IgD-negative memory B cell (primary cell): Measurements from ENCODE around the gene CLN6. TPM values are rescaled to one million over a fixed set of nuclear protein-coding genes. Genes with fewer than 3 reads are reported as not detected.

Experiments used
- H3K27ac Mint-ChIP-seq, 3 donors: one replicate each; pipeline ENCODE4 v1.8.0; 2020 to 2022; ENCODE audit warnings: mild to moderate bottlenecking in 3 of 3, mixed read lengths in 3 of 3, moderate library complexity in 1 of 3
- H3K27me3 Mint-ChIP-seq: one replicate; pipeline ENCODE4 v1.8.0; 2021; ENCODE audit warnings: mixed read lengths
- H3K36me3 Mint-ChIP-seq: one replicate; pipeline ENCODE4 v1.8.0; 2020; ENCODE audit warnings: mild to moderate bottlenecking, mixed read lengths
- H3K4me1 Mint-ChIP-seq, 3 donors: one replicate each; pipeline ENCODE4 v1.8.0; 2020 to 2022; ENCODE audit warnings: mixed read lengths in 3 of 3, mild to moderate bottlenecking in 1 of 3
- H3K4me3 Mint-ChIP-seq, 4 donors: one replicate each; pipeline ENCODE4 v1.8.0; 2020 to 2022; ENCODE audit warnings: mild to moderate bottlenecking in 4 of 4, mixed read lengths in 4 of 4, moderate library complexity in 3 of 4
- H3K9me3 Mint-ChIP-seq, 3 donors: one replicate each; pipeline ENCODE4 v1.8.0; 2020 to 2021; ENCODE audit warnings: mixed read lengths in 3 of 3, mild to moderate bottlenecking in 1 of 3
- polyA plus RNA-seq: library from polyadenylated mRNA; unstranded; fragments of 300-500 nt; fragmentation: Illumina TruSeq; gene quantifications from one replicate; pipeline ENCODE4 v1.2.3, GENCODE V29; 2021

CLN6 gene
- polyA plus RNA-seq, 1 donor from 2014 or later = 3.8 TPM

DNA sequence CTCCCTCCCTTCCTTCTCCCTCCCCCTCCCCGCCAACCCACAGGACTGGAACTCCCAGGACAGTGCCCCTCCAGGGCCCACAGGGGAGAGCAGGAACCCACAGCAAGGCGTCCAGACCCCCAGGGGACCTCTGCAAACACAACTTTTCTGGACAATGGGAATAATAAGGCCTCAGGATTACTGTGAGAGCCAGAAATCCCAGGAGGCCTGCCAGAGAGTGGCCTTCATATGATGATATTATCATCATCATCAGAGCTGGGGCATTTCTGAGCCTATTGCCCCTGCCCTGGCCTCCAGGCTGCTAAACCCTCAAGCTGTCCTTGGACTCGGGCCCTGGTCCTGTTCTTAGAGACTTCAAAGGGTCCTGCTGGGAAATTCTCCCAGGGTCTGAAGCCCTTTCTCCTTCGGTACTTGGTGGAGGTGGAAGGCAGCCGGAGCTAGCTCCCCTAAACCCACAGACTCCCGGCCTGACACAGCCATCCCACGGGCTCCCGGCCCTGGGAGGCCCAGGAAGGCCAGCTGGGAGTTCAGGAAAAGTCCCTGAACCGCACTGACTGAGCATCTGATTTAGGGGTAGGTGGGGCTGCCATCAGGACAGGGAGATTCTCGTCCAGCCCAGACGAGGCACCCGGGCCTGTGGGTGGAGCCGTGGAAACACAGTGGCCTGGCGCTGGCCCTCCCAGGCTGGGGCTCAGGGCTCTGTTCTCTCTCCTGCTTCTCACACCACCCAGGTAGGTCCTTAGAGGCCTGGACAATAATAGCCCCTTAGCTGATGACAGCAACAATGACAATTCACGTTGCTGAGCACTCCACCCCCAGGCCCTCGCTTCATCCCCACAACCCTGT lies 29.3 kb downstream of the CLN6 start:
- H3K4me3 Mint-ChIP-seq = no peak overlapping the region
- H3K27me3 Mint-ChIP-seq = no peaks in the 10 kb centered on the region
- peaks cover 0 to 3% (median 0%) of the 10 kb centered on the region in 3 donors for H3K4me1 Mint-ChIP-seq
- no peaks in the 10 kb centered on the region for H3K9me3 Mint-ChIP-seq
- H3K27ac Mint-ChIP-seq = peak overlapping the region in 2 of 3 donors; percentile 80 to 89
- no peaks in the 10 kb centered on the region for H3K36me3 Mint-ChIP-seq

GRCh38 chr15:68199340-68199739 lies 30.2 kb downstream of the CLN6 start:
- H3K4me3 Mint-ChIP-seq = no peak overlapping the region
- H3K4me1 Mint-ChIP-seq = peaks cover 0 to 3% (median 0%) of the 10 kb centered on the region in 3 donors
- peak overlapping the region in 1 of 3 donors; percentile 89 for H3K27ac Mint-ChIP-seq
- no peaks in the 10 kb centered on the region for H3K27me3 Mint-ChIP-seq
- no peaks in the 10 kb centered on the region for H3K9me3 Mint-ChIP-seq
- H3K36me3 Mint-ChIP-seq = no peaks in the 10 kb centered on the region

DNA sequence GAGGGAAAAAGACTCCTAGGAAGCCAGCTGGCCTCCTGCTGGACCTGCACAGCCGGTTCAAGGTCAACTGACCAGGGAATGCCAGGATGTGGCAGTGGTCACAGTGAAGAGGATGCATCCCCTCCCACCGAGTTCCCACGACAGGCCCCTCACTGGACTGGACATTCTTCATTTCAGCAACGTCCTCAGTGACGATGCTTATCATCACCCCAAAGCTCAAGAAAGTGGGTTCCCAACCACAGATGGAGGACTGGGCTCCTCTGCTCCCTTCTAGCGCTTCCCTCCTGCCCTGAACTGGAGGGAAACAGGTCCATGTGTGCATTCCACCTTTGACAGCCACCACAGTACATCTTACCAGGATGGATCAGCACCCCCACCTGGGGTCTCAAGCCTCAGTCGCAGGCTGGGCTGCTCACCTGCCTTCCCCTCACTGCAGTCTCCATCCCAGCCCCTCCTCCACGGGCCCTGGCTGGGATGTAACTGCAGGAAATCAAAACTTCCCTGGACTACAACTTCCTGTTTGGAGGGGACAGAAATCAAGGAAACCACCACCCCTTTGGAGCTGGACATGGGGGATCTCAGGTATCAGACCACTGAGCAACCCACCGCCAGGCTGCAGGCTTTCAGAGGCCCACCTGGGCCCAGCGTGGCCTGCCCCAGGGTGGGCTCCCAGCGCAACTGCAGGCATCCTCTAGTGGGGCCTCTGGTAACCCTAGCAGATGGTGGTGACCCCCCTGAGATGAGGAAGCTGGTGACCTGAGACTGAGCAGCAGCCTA lies 31.7 kb downstream of the CLN6 start:
- Mint-ChIP-seq H3K27ac (peak overlapping the region in 1 of 3 donors; percentile 67), H3K4me3 (no peak overlapping the region), H3K36me3 (peaks cover 4% of the 10 kb centered on the region), H3K4me1 (peaks cover 0 to 3% (median 0%) of the 10 kb centered on the region in 3 donors), H3K27me3 (no peaks in the 10 kb centered on the region), H3K9me3 (no peaks in the 10 kb centered on the region)

DNA sequence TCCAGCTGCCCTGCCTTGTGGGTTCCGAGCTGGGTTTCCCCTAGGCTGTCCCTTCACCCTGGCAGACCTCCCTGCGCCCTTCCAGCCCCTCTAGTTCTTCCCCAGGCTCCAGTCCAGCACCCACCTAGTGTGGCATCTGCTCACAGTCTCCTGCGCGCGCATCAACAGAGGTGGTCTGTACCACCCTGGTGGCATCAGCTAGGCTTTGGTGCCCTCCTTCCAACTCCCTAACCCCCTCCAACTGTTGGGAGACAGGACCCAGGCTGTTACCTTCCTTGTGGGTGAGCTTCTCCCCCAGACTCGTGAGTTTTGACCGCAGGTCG lies 32.4 kb downstream of the CLN6 start:
- Mint-ChIP-seq H3K9me3 (no peaks in the 10 kb centered on the region), H3K36me3 (peaks cover 4% of the 10 kb centered on the region), H3K27ac (peak overlapping the region in 1 of 3 donors; percentile 67), H3K4me3 (no peak overlapping the region), H3K27me3 (no peaks in the 10 kb centered on the region), H3K4me1 (peaks cover 0 to 3% (median 0%) of the 10 kb centered on the region in 3 donors)

DNA sequence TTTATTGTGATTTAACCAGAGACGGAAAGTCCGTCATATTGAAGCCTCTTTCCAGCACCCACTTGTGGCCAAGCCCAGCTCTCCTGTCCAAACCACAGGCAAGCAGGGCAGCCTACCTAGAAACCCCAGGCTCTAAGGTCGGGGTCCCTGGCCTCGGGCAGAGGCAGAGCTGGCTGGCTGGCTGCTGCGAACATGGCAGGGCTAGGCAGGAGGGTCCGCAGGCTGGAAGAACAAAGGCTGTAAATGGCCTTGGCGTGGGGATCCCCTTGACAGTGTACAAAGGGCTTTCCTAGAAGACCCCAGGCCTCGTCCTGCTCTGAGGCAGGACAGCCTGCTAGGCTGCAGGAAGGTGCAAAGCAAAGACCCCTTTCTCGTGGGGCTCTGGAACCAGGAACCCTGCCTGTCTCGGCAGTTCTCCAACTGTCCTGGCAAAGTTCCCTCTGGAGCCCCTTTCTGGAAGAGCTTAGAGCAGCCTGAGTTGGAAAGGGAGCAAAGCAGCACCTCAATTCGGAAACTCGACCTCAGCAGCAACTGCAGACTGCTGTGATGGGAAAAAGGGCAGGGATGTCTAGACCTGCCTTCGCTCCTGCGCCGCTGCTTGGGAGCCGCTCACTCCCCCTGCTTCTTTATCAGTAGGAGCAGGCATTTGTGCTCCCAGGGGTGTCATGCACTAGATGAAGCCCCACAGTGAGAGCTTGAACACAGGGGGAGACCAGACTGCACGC lies 32.9 kb downstream of the CLN6 start:
- Mint-ChIP-seq H3K4me1 (peaks cover 0 to 2% (median 0%) of the 10 kb centered on the region in 3 donors), H3K27me3 (no peaks in the 10 kb centered on the region), H3K36me3 (peaks cover 4% of the 10 kb centered on the region), H3K4me3 (no peak overlapping the region), H3K9me3 (no peaks in the 10 kb centered on the region), H3K27ac (peak overlapping the region in 1 of 3 donors; percentile 67)

- H3K27ac Mint-ChIP-seq = peak overlapping the region; percentile 20 to 80 (median 53)
- no peaks in the 10 kb centered on the region for H3K9me3 Mint-ChIP-seq
- H3K4me1 Mint-ChIP-seq = no peaks in the 10 kb centered on the region
- no peaks in the 10 kb centered on the region for H3K27me3 Mint-ChIP-seq
- no peak overlapping the region for H3K4me3 Mint-ChIP-seq
- H3K36me3 Mint-ChIP-seq = peaks cover 4% of the 10 kb centered on the region
These were observed 34.0 kb downstream of the CLN6 start for GRCh38 chr15:68195336-68196112.

DNA sequence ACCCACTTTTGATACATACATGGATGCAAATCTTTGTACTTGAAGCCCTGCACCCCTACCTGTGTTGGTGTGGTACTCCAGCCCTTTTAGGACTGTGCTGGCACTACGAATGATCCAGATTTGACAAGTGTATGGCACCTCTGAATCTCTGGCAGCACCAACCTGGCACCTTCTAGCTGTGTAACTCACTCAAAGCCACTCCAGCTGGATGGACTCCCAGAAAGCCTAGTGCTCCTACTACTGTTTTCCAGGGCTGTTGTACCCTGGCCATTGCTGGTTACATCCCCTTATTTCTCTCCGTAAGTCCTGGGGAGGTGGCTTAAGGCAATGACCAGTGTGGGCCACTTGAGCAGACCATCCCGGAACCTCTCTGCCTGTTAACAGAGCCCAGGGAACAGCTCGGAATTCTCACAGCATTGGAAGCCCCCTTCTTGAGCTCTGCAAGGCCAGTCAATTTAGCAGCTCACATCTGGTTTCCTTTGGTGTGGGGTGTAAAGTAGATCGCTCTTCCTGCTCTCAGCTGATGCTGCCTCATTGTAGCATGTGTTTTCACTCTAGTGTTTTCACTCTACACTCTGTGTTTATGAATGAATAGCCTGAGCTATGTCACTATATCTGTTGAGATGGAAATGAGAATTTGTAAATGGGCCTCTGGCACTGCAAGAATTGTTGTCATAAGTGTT lies 36.6 kb downstream of the CLN6 start:
- Mint-ChIP-seq H3K4me1 (peaks cover 0 to 17% (median 0%) of the 10 kb centered on the region in 3 donors), H3K4me3 (peak overlapping the region in 1 of 4 donors; percentile 33), H3K36me3 (peaks cover 4% of the 10 kb centered on the region), H3K27me3 (no peaks in the 10 kb centered on the region), H3K27ac (peak overlapping the region in 2 of 3 donors; percentile 15 to 56), H3K9me3 (no peaks in the 10 kb centered on the region)

DNA sequence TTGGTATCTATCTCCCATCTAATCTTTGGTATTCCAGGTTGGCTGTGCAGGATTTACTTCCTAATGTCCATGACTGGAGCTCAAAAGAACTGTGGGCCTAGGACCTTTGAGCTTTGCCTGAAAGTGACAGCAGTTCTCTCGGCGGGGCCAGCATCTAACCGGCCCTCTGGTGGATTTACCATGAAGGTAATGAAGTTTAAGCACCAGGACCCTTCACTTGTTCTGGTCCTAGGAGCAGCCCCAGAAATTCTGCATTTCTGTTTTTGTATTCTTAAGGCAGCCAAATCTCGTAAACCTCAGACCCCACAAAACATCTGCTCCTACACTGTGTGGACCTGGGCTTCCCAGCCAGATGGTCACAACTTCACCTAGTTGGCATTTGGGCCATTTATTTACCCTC lies 37.4 kb downstream of the CLN6 start:
- H3K27me3 Mint-ChIP-seq = no peaks in the 10 kb centered on the region
- peak overlapping the region in 2 of 3 donors; percentile 36 to 61 for H3K27ac Mint-ChIP-seq
- H3K4me1 Mint-ChIP-seq = peaks cover 2 to 17% (median 4%) of the 10 kb centered on the region in 3 donors
- peaks cover 4% of the 10 kb centered on the region for H3K36me3 Mint-ChIP-seq
- H3K9me3 Mint-ChIP-seq = no peaks in the 10 kb centered on the region
- no peak overlapping the region for H3K4me3 Mint-ChIP-seq

DNA sequence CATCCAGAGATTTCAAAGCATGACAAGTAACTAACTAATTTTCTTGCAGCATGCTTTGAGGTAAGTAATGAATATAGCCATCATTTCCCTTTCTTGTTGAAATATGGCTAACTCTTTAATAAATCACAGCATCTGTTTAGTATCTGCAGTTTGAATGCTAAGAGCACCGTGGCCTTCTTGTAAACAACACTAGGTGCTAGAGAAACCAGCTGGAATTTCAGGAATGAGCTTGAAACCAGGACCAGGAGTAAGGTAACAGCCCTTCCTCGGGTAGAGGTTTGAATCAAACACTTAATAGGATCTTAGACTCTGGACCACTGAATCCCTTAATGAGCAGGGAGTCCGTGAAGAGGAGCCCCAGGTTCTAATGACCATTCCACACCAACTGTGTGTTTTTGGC lies 38.0 kb downstream of the CLN6 start:
- peaks cover 4% of the 10 kb centered on the region for H3K36me3 Mint-ChIP-seq
- peaks cover 2 to 17% (median 4%) of the 10 kb centered on the region in 3 donors for H3K4me1 Mint-ChIP-seq
- no peaks in the 10 kb centered on the region for H3K27me3 Mint-ChIP-seq
- no peaks in the 10 kb centered on the region for H3K9me3 Mint-ChIP-seq
- peak overlapping the region in 2 of 3 donors; percentile 36 to 61 for H3K27ac Mint-ChIP-seq
- no peak overlapping the region for H3K4me3 Mint-ChIP-seq

- Mint-ChIP-seq H3K27me3 (no peaks in the 10 kb centered on the region), H3K4me1 (peaks cover 2 to 17% (median 4%) of the 10 kb centered on the region in 3 donors), H3K27ac (peak overlapping the region in 1 of 3 donors; percentile 42), H3K4me3 (no peak overlapping the region), H3K9me3 (no peaks in the 10 kb centered on the region), H3K36me3 (peaks cover 6% of the 10 kb centered on the region)
These were observed 39.5 kb downstream of the CLN6 start for GRCh38 chr15:68190048-68190447.

DNA sequence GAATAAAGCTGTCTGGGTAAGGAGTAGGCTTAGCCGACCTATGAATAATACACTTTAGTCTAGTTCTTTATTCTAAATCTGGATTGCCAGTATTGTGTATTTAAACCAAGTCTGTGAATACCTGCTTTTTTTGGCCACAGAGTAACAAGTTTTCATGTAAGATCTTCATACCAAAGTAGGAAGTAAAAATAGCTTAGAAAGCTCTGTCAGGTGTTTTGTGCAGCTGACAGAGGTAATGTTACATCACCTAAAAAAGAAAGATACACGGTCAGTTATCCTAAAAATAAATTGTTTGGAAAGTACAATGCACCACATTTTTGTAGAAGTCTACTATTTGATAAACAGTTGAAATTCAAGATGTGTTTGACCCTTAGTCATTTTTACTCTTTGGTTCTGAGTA lies 40.9 kb downstream of the CLN6 start:
- H3K27me3 Mint-ChIP-seq = no peaks in the 10 kb centered on the region
- H3K36me3 Mint-ChIP-seq = peaks cover 8% of the 10 kb centered on the region
- H3K4me3 Mint-ChIP-seq = no peak overlapping the region
- H3K27ac Mint-ChIP-seq = peak overlapping the region in 1 of 3 donors; percentile 64
- peaks cover 2 to 18% (median 4%) of the 10 kb centered on the region in 3 donors for H3K4me1 Mint-ChIP-seq
- no peaks in the 10 kb centered on the region for H3K9me3 Mint-ChIP-seq

- Mint-ChIP-seq H3K9me3 (no peaks in the 10 kb centered on the region), H3K27ac (no peak overlapping the region), H3K27me3 (no peaks in the 10 kb centered on the region), H3K4me1 (peaks cover 2 to 18% (median 4%) of the 10 kb centered on the region in 3 donors), H3K36me3 (peaks cover 8% of the 10 kb centered on the region), H3K4me3 (no peak overlapping the region)
These were observed 42.0 kb downstream of the CLN6 start for GRCh38 chr15:68187559-68187958.

DNA sequence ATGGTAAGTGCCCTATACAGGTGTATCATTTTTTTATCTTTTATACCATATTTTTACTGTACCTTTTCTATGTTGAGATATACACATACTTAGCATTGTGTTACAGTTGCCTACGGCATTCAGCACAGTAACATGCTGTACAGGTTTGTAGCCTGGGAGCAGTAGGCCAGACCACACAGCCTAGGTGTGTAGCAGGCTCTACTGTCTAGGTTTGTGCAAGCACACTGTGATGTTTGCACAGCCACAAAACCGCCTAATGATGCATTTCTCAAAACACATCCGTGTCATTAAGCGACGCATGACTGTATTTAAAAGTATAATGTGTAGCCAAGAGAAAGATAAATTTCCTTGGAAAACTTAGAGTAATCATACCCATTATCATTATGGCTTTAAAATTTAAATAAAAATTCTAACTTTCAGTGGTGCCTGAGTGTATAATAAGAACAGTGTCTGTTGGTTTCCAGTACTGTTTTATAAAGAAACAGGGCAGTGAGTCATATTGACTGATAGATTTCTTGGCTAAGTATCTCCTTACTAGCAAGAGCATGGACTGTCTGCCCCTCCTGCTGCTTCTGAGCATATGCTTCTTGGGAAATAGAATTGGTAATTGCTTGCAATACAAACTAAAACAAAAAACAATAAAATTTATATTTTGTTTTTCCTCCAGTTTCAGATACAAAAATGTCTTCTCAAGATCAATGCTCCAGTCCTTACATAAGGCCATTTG lies 42.7 kb downstream of the CLN6 start:
- Mint-ChIP-seq H3K27ac (no peak overlapping the region), H3K27me3 (no peaks in the 10 kb centered on the region), H3K9me3 (no peaks in the 10 kb centered on the region), H3K4me1 (peaks cover 2 to 18% (median 4%) of the 10 kb centered on the region in 3 donors), H3K4me3 (no peak overlapping the region), H3K36me3 (peaks cover 8% of the 10 kb centered on the region)
